CD4-positive, alpha-beta T cell treated with Interleukin-6 at 100 ng/mL for 8 hours (primary cell): ENCODE measurements around the gene SLC19A3.
"Not testable (repeated sequence)": the region's sequence is repeated elsewhere in the genome, so short reads cannot be mapped to it uniquely, and the experiment has no call there.

Experiments
- DNase-seq: peaks from one replicate; pipeline ENCODE4 v3.0.0-alpha.2; 2020; ENCODE audit warnings: mixed read lengths, low spot score

The SLC19A3 gene

DNA sequence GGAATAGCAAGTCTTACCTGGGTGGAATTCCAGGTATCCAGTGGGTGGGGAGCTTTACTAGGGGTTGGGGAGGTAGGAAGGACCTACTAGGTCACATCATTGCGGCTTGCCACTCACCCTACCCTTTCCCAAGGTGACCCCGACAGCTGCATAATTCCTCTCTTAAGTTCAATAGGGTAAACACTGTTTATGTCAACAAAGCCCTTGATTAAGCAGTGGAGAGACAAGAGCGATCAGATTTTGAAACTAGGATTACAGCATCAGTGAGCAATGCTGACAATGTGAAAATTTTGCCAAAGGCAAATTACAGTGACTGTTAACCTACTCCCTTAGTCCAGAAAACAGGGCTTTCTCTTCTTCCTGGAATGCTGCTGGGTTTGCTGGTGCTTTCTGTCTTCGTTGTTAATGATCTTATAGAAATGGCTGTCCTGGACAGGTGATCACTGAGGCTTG, 14.5 kb downstream of the SLC19A3 start:
- no peak for DNase-seq

DNA sequence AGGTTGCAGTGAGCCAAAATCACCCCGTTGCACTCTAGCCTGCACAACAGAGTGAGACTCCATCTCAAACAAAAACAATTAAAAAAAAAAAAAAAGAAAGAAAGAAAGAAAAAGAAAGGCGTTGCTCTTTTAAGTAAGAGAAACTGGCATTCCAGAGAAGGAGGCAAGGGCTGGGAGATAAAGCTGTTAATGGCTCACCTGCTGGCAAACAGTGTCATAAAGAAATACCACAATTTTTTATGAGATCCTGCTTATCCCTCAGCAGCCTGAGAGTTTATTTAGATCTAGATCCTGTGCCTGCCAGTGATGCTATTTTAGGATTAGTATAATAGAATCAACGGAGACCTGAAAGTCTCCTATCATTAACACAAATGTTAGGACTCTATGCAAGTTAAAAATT, 16.3 kb downstream of the SLC19A3 start:
- no peak for DNase-seq

DNA sequence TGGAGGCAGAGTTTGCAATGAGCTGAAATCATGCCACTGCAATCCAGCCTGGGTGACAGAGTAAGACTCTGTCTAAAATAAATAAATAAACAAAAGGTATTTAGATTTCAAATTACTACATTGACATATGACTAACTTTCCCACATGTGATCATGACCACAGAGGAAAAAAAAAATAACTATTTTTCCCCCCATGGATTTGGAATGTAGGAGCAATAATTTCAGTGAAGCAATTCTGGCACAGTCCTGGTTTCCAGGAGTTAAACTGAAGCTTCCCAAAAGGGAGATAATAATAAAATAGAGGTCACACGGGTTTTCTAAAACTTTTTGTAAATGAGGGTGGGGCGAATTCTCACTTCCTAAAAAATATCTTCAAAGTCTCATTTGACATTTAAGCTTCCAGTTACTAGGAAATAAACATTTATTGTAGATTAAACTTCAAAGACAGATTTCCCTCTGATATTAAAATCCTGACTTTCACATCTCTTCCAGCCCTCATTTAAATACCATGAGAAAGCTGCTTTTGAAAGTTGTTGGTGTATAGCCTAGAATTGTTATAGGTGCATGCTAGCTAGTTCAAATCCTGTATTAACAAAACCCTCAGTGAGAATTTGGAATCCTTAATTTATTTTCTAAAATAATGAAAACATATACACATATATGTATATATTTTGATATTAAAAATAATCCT, 20.7 kb downstream of the SLC19A3 start:
- no peak for DNase-seq

DNA sequence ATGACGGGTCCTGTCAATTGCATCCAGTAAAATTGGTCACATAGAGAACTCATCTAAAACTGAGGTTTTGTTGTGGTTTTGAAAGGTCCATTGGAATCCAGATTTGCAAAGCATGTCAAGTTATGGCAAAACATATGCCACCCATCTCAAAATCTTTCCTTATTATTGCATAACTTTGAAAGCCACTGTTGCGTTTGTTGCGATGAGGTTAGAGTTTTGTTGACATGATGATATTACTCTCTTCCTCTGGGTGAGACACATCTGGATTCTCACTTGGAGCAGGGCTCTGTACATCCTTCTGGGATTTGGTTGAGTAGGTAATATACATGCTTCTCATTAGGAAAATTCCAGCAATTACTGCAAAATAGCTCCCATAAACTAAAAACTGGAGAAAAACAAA, 30.6 kb downstream of the SLC19A3 start:
- DNase-seq = no peak

DNA sequence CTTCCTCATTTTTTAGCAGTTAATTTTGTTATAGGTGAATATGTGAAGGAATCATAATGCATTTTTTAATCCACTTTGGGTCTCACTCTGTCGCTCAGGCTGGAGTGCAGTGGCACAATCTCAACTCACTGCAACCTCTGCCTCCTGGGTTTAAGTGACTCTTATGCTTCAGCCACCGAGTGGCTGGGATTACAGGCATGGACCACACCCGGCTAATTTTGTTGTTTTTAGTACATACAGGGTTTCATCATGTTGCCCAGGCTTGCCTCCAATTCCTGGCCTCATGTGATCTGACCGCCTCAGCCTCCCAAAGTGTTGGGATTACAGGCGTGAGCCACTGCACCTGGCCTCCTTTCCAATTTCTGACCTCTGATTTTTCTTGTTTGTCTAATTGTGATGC, 33.6 kb downstream of the SLC19A3 start:
- no peak for DNase-seq

DNA sequence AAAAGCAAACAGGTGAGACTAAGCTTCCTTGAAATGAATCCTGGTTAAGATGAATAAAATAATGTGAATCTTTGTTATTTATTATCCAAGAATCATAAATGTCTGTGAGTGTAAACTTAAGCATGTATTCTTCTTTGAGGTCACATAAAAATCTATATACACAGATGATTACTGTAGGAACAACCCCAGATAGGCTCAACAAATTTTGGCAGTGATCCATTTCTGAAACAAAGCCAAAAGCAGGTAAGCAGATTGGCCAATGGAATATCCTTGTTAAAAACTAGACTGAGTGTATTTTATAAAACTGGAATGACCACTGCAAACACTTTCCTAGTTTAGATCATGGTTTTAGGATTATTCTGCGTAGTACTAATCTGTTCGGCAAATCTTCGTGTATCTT, 39.9 kb downstream of the SLC19A3 start:
- no peak for DNase-seq

DNA sequence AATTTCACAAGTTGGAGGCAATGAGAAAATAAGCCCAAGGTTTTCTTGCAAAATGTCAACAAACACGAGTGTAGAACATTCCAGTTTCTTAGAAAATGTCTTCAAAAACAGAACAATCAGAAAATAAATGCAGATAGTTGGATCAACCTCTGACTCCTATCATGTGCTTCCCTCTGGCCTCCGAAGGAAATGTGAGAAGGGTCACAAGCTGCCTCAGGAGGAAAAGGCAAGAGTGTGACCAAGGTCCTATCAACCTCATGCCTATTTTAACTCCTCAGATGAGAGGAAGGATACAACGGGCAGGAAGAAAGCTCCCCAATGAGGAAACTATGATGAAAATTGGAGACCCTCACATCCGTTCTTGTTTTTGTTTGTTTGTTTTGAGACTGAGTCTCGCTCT, 43.3 kb downstream of the SLC19A3 start:
- DNase-seq = no peak

DNA sequence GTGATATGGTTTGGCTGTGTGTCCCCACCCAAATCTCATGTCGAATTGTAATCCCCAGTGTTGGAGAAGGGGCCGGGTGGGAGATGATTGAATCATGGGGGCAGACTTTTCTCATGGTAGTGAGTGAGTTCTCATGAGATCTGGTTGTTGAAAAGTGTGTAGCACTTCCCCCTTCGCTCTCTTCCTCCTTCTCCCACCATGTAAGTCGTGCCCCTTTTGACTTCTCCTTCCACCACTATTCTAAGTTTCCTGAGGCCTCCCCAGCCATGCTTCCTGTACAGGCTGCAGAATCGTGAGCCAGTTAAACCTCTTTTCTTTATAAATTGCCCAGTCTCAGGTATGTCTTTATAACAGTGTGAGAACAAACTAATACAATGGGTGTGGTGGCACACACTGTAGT, 44.2 kb downstream of the SLC19A3 start:
- not testable (repeated sequence) for DNase-seq

DNA sequence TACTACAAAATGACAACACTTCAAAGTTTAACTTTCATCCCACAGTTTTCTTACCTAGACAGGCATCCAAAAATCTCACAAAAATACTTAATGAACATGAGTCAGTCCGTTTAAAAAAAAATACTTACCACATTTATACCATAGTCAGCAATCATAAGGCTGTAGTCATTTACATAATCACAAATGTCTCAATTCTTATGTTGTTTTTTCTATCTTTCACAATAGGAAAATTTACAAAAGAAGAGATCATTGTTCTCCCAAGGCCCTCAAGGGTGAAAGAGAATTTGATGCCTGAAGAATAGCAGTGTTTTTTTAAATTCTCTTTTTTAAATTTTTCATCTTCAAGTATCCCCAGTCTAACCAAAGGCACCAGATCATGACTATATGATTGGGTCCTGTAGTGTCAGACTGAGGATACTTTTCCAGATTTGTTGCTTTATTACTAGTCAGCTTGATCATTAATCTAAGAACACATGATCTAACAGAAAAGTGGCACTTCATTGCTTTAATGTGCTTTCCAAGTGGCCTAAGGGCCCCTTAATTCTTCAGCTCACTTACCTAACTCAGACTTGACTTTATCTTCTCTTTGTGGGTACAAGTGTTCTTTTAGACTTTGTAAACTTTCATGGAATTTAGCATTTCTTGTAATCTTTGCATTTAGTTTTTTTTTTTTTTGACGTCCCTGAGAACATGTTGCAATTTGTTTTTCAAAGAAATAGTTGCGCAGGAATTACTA, 46.5 kb downstream of the SLC19A3 start:
- DNase-seq = no peak

DNA sequence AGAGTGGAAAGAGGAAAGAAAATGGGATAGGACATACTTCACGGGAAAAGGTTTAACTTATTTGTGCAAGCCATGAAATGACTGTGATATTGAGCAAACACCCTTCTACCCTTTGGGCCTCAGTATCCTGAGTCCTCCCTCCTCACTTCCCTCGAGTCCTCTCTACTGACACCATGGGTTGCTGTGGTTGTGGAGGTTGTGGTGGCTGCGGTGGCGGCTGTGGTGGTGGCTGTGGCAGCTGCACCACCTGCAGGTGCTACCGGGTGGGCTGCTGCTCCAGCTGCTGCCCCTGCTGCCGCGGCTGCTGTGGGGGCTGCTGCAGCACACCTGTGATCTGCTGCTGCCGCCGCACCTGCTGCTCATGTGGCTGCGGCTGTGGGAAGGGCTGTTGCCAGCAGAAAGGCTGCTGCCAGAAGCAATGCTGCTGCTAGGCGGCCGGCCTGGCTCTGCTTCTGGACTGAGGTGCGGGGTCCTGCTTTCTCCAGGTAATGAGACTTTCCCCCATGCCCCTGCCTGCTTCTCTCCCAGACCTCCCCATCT, 51.1 kb downstream of the SLC19A3 start, which contains the start of gene SCYGR5:
TSS of gene SCYGR5 (plus strand) at position 174 of the 540 bp plus-strand sequence. CDS start at position 174, 0 bp downstream.
- DNase-seq = not testable (repeated sequence)

DNA sequence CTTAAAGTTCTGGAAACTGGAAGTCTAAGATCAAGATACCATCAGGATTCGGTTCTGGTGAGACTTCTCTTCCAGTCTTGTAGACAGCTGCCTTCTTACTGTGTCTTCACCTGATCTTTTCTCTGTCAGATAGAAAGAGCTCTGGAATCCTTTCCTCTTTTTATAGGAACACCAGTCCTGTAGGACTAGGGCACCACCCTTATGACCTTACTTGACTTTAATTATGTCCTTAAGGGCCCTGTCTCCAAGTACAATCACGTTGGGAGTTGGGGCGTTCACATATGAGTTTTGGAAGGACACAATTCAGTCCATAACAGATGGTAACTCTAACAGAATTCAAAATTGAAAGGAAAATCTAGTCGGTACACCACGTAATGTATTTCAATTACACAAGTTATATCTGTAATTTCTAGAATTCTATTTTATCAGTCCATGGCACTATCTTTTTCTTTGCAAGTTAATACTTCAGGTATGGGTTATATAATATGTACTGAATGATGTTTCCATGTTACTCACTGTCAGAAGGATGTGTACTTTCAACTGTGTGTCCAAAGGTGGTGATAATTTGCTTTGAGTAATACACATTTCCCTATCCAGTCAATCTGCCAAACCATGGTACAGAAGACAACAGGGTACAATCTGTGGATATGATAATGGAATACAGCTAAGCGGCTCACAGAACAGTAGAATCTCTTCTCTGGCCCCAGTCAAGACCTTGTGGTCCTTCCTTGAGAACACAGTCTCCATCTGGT, 52.5 kb downstream of the SLC19A3 start:
- DNase-seq = no peak

DNA sequence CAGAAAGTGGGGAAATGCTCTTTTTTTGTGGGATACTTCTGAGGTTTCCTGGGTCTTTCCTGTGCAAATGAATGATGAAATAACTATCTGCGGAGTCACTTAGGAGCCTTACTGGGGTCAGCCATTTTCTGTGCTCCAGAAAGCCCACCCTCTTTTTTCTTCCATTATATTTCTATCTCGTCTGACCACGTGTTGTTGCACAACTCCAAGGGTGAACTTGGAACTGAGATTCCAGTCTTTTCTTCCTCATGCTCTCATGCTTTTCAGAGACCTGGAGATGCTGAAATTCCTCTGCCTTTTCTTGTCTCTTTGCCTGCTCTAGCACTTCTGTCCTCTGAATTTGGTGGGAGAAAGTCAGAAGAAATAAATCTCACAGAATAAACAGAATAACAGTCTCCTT, 56.0 kb downstream of the SLC19A3 start:
- DNase-seq = no peak

DNA sequence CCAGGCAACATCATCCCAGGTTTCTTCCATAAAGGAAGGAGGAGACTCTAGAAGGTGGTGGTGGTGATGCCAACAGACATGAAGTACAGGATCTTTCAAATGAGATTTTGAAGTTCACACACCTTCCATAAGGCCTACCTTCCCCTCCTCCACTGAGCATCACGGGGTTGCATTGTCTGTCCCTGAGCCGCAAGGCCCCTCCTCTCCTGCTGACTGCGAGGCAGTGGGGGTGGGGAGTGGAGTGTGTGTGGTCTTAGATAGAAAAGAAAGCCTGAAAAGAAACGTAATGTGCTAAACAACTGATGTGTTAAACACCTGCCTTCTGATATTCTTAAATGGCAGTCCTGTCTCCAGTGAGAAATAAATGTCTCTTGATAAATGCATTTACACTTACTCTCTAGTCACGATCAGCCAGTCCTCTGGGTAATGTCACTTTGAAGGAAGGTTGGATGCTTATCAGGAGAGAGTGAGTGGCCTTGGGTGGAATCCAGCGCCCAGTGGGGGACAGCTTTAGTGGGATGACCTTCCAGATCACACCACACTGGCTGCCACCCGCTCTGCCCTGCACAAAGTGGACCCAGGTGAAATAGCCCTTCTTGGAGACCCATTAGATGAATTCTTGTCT, 56.7 kb downstream of the SLC19A3 start:
- no peak for DNase-seq

DNA sequence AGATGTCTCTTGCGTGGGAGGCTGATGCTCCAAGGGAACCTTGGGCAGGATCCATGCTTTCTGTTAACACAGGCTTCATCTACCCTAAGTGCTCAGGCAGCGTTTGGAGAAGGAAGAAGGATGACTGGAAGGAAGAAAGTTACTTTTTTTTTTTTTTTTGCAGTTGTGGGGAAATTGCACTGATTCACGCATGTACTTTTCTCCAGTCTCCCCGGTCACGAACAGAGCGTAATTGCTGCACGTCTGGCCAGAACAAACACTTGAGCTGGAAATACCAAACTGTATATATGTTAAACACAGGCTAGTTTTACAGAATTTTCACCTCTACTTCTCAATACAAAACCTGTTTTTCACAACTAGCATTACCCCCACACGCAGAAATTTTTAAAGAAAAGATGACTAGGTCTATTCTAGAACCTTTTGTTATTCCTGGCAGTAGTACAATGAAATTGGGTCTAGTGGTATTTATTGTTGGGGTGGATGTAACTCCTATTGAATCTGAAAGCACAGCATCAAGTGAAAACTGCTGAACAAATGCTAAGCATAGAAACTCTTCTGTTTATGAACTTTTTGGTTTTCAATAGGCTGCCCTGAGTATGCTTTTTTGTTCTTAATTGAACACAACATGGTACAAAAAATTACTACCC, 60.5 kb downstream of the SLC19A3 start:
- no peak for DNase-seq

DNA sequence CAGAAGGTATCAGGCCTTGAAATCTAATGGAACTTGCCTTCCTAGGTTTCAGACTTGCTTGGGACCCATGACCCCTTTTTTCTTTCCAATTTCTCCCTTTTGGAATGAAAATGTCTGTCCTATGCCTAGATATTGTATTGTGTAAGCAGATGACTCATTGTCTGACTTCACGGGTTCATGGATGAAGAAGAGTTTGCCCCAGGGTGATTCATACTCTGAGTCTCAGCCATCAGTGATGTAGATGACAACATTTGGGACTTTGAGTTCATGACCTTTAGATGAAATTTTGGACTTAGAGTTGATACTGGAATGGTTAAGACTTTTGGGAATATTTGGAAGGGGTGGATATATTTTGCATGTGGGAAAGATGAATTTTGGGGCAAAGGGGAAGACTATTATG, 62.4 kb downstream of the SLC19A3 start:
- no peak for DNase-seq

DNA sequence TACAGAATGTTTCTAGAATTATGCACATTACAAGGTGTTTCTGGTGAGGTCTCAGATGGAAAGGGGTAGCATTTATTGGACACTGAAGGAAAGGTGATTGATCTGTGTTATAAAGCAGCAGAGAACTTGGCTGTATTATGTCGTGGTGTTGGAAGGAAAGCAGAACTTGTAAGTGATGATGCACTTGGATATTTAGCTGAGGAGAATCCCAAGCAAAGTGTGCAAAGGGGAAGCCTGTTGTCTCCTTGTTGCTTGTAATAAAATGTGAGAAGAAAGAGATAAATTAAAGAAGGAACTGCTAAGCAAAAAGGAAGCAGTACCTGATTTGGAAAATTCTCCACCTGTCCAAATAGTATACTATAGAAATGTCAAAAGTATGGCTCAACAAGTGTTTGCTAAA, 63.4 kb downstream of the SLC19A3 start:
- DNase-seq = no peak

DNA sequence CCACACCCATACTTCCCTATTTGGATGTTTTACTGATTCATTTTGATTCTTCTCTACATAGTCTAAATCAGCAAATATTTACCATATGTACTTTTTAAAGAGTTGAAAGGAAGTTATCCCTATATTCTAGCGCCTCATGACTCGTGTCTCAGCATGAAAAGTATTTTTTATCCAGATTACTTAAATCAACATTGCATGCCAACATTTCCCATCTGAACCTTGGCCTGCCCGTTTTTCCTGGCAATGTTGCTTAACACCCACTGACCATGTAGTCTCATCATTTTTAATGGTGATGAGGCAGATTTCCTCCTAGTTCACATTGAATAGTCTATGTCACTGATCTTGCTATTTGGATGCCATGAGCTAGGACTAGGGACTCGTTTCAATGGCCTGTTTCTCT, 64.4 kb downstream of the SLC19A3 start:
- no peak for DNase-seq

DNA sequence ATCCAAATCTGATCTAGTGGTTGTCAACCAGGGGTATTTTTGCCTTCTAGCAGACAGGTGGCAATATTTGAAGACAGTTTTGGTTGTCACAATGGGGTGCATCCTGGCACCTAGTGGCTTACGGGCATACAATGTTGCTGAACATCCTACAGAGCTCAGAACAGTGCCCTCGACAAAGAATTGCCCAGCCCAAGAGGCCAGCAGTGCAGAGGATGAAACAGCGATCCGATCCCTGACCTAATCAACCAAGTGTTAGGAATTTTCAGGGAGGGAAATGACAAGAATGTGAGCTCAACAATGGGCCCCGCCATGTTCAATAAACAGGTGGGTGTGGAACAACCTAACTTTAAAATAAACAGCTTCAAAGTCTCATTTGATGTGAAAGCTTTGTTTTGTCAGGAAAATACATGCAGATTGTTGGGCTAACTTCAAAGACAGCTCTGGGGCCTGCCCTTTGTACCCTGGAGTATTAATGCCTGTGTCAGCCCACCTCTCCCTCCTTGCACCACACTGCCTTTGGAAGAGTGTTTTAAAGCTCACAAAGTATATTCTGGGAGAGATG, 73.8 kb downstream of the SLC19A3 start:
- DNase-seq = no peak

DNA sequence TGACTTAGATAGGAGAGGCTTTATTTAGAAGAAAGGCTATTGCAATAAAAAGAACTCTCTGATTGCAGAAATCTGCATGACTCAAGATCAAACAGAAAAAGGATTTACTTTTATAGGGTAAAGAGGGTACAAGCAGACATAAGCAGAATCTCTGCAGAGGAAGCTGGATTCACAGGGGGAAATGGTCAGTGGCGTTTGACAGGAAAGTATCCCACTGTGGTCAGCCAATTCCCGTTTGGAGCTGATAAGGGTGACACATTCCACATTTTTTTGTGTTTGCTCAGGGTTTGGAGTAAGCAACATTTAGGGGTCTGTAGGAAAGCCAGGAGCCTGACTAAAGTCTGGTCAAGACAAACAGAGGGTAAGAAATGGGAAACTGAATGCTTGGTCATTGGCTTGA, 75.2 kb downstream of the SLC19A3 start:
- no peak for DNase-seq

DNA sequence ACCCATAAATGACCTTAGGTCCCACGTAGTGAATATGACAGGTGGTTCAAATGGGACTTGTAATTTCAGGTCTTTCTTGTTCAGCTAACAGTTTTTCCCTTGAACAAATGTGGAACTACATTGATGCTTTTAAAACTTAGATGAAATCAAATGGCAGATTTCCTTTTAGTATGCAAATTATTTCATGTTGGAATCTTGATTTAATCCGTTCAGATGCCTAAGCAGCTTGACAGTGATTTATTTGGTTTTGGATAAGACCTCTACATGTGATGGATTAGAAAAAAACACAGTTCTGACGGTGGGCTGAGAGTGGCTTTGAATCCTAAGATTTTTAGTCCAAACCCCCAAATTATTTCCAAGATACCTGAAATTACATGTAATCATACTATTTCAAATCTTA, 83.6 kb downstream of the SLC19A3 start:
- DNase-seq = no peak
